Esophagus squamous epithelium (tissue), 4 donors: ENCODE measurements around the gene MDGA2.

ENCODE experiments used
- POLR2A ChIP-seq, 4 donors: fragments of 450-650 bp; IDR thresholded peaks; one replicate each; pipeline ENCODE4 v1.6.1; 2017; ENCODE audit warnings: antibody characterized with exemption in 4 of 4, mild to moderate bottlenecking in 4 of 4, moderate library complexity in 3 of 4
- TF ChIP-seq, protein P1 (sequence below), 6 experiments: fragments of 450-650 bp in 4 of 6; fragments of 200-600 bp in 2 of 6; sonication (generic) in 2 of 6; IDR thresholded peaks; one replicate each; pipeline ENCODE4 v1.5.1; 2016 to 2019; ENCODE audit warnings: antibody characterized with exemption in 6 of 6, mild to moderate bottlenecking in 4 of 6, moderate library complexity in 4 of 6

GRCh38 chr14:47226877-47227520 lies 448.4 kb downstream of the MDGA2 start:
- TF ChIP-seq, protein P1, sequence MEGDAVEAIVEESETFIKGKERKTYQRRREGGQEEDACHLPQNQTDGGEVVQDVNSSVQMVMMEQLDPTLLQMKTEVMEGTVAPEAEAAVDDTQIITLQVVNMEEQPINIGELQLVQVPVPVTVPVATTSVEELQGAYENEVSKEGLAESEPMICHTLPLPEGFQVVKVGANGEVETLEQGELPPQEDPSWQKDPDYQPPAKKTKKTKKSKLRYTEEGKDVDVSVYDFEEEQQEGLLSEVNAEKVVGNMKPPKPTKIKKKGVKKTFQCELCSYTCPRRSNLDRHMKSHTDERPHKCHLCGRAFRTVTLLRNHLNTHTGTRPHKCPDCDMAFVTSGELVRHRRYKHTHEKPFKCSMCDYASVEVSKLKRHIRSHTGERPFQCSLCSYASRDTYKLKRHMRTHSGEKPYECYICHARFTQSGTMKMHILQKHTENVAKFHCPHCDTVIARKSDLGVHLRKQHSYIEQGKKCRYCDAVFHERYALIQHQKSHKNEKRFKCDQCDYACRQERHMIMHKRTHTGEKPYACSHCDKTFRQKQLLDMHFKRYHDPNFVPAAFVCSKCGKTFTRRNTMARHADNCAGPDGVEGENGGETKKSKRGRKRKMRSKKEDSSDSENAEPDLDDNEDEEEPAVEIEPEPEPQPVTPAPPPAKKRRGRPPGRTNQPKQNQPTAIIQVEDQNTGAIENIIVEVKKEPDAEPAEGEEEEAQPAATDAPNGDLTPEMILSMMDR (IDR thresholded peaks at IDR 0.05), result no peak
- no peak for TF ChIP-seq POLR2A (IDR thresholded peaks at IDR 0.05)
